ENCODE results near the gene NR1I2. TPM values are rescaled to one million over a fixed set of nuclear protein-coding genes. Genes with fewer than 3 reads are reported as not detected.
A peak's percentile ranks its signal among the peaks of the same experiment; 100 is the strongest.

Gene NR1I2
- total RNA-seq, 2 experiments from 2014 or later = 0.26 to 0.35 TPM

DNA sequence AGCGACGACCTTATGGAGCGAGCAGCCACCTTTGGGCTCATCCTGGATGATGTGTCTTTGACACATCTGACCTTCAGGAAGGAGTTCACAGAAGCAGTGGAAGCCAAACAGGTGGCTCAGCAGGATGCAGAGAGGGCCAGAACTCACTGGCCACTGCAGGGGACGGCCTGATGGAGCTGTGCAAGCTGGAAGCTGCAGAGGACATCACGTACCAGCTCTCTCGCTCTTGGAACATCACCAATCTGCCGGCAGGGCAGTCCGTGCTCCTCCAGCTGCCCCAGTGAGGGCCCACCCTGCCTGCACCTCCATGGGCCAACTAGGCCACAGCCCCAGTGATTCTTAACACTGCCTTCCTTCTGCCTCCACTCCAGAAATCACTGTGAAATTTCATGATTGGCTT lies 10.4 kb downstream of the NR1I2 start:
- H3K36me3 Mint-ChIP-seq = peaks cover 2% of the 10 kb centered on the region
- H3K9me3 Mint-ChIP-seq (ENCODE audit: low read depth) = peaks cover 2% of the 10 kb centered on the region
- no peak overlapping the region for H3K27ac Mint-ChIP-seq
- H3K4me3 Mint-ChIP-seq = no peak overlapping the region
- CTCF ChIA-PET = no interaction called here
- no peaks in the 10 kb centered on the region for H3K4me1 Mint-ChIP-seq
- H3K27me3 Mint-ChIP-seq = peaks cover 9% of the 10 kb centered on the region
- ATAC-seq = no peak
- DNase-seq = no peak

- Mint-ChIP-seq H3K4me3 (no peak overlapping the region), H3K36me3 (peaks cover 2% of the 10 kb centered on the region), H3K4me1 (no peaks in the 10 kb centered on the region), H3K27ac (no peak overlapping the region), H3K9me3 (ENCODE audit: low read depth) (peaks cover 2% of the 10 kb centered on the region), H3K27me3 (peaks cover 14% of the 10 kb centered on the region)
- no peak for DNase-seq
- CTCF ChIA-PET = no interaction called here
- ATAC-seq = no peak
Measured at GRCh38 chr3:119794401-119794800, 12.5 kb downstream of the NR1I2 start.

DNA sequence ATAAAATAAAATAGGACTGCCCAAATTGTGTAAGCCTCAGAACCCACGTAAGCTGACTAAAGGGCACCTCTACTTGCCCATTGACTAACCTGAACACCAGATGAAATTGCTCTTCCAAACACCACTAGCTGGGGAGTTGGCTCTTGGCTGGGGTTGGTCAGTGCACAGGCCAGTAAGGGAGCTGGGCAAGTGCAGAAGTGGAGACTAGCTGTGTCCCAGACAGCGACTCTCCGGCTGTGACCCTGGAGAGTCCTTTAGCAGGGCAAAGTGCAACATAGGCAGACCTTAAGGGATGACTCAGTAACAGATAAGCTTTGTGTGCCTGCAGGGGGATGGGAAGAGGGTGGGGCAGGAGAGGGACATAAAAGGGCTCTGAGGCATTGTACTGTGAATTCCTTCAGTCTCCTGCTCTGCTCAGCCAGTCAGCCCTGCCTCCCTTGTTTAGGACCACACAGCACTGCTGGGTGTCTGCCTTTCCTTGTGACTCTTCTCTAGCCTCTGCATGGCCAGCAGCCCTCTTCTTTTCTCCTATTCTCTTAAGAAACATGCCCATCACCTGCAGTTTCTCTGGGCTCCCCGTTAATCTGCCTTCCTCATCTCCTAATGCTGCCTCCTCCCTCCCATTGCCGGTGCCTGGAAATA lies 13.2 kb downstream of the NR1I2 start:
- ATAC-seq (no peak), DNase-seq (no peak)
- no peaks in the 10 kb centered on the region for H3K4me1 Mint-ChIP-seq
- no peaks in the 10 kb centered on the region for H3K36me3 Mint-ChIP-seq
- H3K4me3 Mint-ChIP-seq = no peak overlapping the region
- CTCF ChIA-PET = no interaction called here
- H3K27me3 Mint-ChIP-seq = peaks cover 18% of the 10 kb centered on the region
- H3K27ac Mint-ChIP-seq = no peak overlapping the region
- H3K9me3 Mint-ChIP-seq (ENCODE audit: low read depth) = peaks cover 2% of the 10 kb centered on the region

DNA sequence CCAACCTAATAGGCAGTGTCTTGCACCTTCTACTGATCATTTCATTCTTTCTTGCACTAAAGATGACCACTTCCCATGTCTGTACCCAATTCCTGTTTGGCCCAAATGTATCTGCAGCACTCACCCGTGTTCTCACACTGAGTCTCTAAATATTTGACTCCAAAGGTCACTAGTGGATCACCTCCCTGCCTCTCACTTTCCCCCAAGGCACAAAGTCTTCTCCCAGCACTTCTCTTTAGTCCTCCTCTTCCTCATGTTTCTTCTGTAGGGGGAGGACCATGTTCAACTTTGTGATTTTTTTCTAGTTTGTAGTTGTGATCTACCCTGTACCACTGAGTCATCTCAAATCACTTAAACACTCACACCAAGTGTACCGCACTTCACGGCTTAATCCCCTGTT lies 13.9 kb downstream of the NR1I2 start:
- no peak overlapping the region for H3K4me3 Mint-ChIP-seq
- H3K9me3 Mint-ChIP-seq (ENCODE audit: low read depth) = no peaks in the 10 kb centered on the region
- DNase-seq (no peak), ATAC-seq (no peak)
- H3K27ac Mint-ChIP-seq = no peak overlapping the region
- H3K4me1 Mint-ChIP-seq = no peaks in the 10 kb centered on the region
- peaks cover 24% of the 10 kb centered on the region for H3K27me3 Mint-ChIP-seq
- CTCF ChIA-PET = no interaction called here
- no peaks in the 10 kb centered on the region for H3K36me3 Mint-ChIP-seq

- ATAC-seq = no peak
- no peak for DNase-seq
- H3K36me3 Mint-ChIP-seq = no peaks in the 10 kb centered on the region
- CTCF ChIA-PET = no interaction called here
- no peak overlapping the region for H3K27ac Mint-ChIP-seq
- no peak overlapping the region for H3K4me3 Mint-ChIP-seq
- H3K9me3 Mint-ChIP-seq (ENCODE audit: low read depth) = no peaks in the 10 kb centered on the region
- H3K4me1 Mint-ChIP-seq = no peaks in the 10 kb centered on the region
- H3K27me3 Mint-ChIP-seq = peaks cover 27% of the 10 kb centered on the region
Measured at GRCh38 chr3:119796368-119796767, 14.5 kb downstream of the NR1I2 start.

- DNase-seq = no peak
- no peak for ATAC-seq
- peaks cover 29% of the 10 kb centered on the region for H3K27me3 Mint-ChIP-seq
- CTCF ChIA-PET = no interaction called here
- H3K4me3 Mint-ChIP-seq = no peak overlapping the region
- H3K9me3 Mint-ChIP-seq (ENCODE audit: low read depth) = no peaks in the 10 kb centered on the region
- H3K4me1 Mint-ChIP-seq = no peaks in the 10 kb centered on the region
- H3K27ac Mint-ChIP-seq = no peak overlapping the region
- no peaks in the 10 kb centered on the region for H3K36me3 Mint-ChIP-seq
Measured at GRCh38 chr3:119796785-119797184, 14.9 kb downstream of the NR1I2 start.

DNA sequence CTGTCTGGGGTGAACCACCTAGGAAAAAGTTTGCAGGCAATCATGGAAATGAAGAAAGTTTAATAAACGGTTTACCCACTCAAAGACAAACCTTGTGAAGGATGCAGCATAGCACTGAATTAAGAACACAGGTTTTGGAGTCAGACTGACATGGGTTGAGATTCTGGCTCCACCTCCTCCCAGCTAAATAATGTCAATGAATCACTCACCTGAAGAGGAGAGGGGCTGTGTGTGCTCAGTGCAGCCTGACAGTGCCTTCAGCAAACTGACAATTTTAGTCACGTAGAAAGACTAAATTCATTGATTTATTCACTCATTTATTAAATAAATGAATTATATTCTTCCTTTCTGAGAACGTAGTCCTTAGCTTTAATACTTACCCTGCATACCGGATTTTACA lies 18.9 kb downstream of the NR1I2 start:
- CTCF ChIA-PET = no interaction called here

DNA sequence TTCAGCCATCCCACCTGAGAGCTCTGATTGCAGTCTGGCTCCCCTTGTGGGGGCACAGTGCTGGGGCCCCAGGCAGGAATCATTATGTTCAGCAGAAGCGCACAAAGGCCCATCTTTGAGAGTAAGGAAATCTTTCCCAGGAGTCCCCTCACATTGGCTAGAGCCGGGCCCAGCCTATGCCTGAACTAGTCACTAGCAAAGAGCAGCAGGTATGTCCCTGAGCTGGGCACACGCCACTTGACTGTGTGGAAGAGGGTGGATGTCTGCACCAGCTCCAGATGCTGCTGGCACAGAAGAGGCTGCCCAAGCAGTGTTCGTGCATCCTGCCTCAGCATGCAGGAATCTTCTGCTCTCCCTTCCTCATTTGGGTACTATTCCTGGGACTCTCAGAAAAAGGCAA lies 26.3 kb downstream of the NR1I2 start:
- CTCF ChIA-PET = interaction anchor here (0.6 kb wide), 1 partner anchor 654 kb away, joined by 3 read pairs; no protein-coding TSS in a partner anchor
- Mint-ChIP-seq H3K36me3 (no peaks in the 10 kb centered on the region), H3K4me1 (peaks cover 14% of the 10 kb centered on the region), H3K9me3 (ENCODE audit: low read depth) (no peaks in the 10 kb centered on the region), H3K27ac (no peak overlapping the region), H3K4me3 (no peak overlapping the region), H3K27me3 (peaks cover 10% of the 10 kb centered on the region)
- no peak for ATAC-seq
- DNase-seq = no peak

More for the DNA sequence above, 18.9 kb downstream of the NR1I2 start:
- DNase-seq (no peak), ATAC-seq (no peak)
- Mint-ChIP-seq H3K27me3 (peaks cover 35% of the 10 kb centered on the region), H3K27ac (no peak overlapping the region), H3K4me3 (no peak overlapping the region), H3K36me3 (no peaks in the 10 kb centered on the region), H3K9me3 (ENCODE audit: low read depth) (no peaks in the 10 kb centered on the region), H3K4me1 (no peaks in the 10 kb centered on the region)

DNA sequence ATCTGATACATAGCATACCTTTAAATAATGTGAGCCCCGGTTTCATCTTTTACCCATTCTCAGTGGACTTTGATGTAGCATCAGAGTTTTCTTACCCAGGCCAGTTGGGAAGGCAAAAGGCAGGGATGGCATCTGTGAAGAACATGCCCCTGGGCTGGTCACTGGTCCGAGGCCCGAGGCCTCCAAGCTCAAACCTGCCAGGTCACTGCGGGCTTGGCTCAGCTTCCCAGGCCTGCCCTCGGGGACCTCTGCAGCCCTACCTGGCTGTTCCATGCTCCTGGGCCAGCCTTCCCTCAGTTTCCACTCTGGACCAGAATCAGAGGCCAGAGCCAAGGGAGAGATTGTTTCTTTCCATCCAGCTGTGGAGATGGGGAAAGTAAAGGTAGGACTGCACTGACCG lies 26.9 kb downstream of the NR1I2 start:
- Mint-ChIP-seq H3K4me1 (peaks cover 14% of the 10 kb centered on the region), H3K4me3 (no peak overlapping the region), H3K27ac (no peak overlapping the region), H3K36me3 (no peaks in the 10 kb centered on the region), H3K9me3 (ENCODE audit: low read depth) (no peaks in the 10 kb centered on the region), H3K27me3 (peaks cover 10% of the 10 kb centered on the region)
- DNase-seq = no peak
- no peak for ATAC-seq
- CTCF ChIA-PET = interaction anchor here (0.6 kb wide), 1 partner anchor 654 kb away, joined by 3 read pairs; no protein-coding TSS in a partner anchor

DNA sequence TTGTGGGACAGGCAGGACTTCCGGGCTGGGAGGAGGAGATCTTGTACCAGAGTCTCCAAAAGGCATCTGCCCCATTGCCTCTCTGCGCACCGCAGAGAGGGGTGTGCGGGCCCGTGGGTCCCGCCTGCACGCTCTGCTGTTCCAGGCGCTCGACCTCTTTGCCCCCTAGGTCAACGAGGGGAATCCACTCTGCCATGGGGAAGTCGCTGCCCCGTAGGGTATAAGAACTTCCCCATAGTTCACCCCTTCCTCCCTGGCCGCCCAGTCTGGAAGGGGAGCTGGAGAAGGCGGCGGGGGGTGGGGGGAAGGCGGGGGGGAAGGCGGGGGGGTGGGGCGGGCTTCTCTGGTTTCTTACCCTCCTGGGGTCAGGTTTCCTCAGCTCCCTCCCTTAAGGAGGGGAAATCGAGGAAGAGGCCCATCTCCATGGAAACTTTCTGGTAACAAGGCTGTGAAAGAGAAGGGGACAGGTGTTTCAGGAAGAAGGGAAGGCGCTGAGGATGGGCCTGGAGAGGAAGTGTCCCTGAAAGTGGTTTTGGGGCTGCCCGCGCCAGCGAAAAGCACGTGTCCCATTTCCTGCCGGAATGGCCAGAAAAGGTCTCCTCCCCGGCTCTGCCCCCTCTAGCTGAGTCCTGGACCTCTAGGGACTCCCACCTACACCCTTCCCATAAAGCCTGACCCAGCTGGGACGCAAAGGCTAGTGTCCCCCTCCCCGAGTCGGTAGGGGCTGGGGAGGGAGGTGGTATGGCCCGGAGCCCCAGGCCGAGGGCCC lies 27.5 kb downstream of the NR1I2 start:
- Mint-ChIP-seq H3K36me3 (no peaks in the 10 kb centered on the region), H3K27ac (no peak overlapping the region), H3K9me3 (ENCODE audit: low read depth) (no peaks in the 10 kb centered on the region), H3K4me3 (peak overlapping the region; percentile 65), H3K27me3 (peaks cover 10% of the 10 kb centered on the region), H3K4me1 (peaks cover 14% of the 10 kb centered on the region)
- CTCF ChIA-PET = interaction anchor here (1.8 kb wide), 1 partner anchor 82 kb away, joined by 4 read pairs; no protein-coding TSS in a partner anchor
- no peak for DNase-seq
- ATAC-seq = no peak

GRCh38 chr3:119810018-119810435 lies 28.1 kb downstream of the NR1I2 start:
- Mint-ChIP-seq H3K4me3 (peak overlapping the region; percentile 65), H3K36me3 (no peaks in the 10 kb centered on the region), H3K27me3 (peaks cover 6% of the 10 kb centered on the region), H3K9me3 (ENCODE audit: low read depth) (no peaks in the 10 kb centered on the region), H3K27ac (peak overlapping the region; percentile 60), H3K4me1 (peaks cover 14% of the 10 kb centered on the region)
- DNase-seq (peak; percentile 61), ATAC-seq (peak; percentile 86)
- CTCF ChIA-PET = interaction anchor here (0.9 to 1.8 kb wide), 3 partner anchors 10 to 539 kb away, joined by 4 to 5 read pairs (median 4); partner anchors contain the start of gene LRRC58

GRCh38 chr3:119812491-119813058 lies 30.7 kb downstream of the NR1I2 start:
- H3K36me3 Mint-ChIP-seq = no peaks in the 10 kb centered on the region
- H3K4me1 Mint-ChIP-seq = peaks cover 14% of the 10 kb centered on the region
- ATAC-seq = no peak
- no peaks in the 10 kb centered on the region for H3K9me3 Mint-ChIP-seq (ENCODE audit: low read depth)
- no peak for DNase-seq
- no peaks in the 10 kb centered on the region for H3K27me3 Mint-ChIP-seq
- H3K27ac Mint-ChIP-seq = no peak overlapping the region
- no peak overlapping the region for H3K4me3 Mint-ChIP-seq
- CTCF ChIA-PET = interaction anchor here (0.6 kb wide), 1 partner anchor 21 kb away, joined by 3 read pairs; no protein-coding TSS in a partner anchor

DNA sequence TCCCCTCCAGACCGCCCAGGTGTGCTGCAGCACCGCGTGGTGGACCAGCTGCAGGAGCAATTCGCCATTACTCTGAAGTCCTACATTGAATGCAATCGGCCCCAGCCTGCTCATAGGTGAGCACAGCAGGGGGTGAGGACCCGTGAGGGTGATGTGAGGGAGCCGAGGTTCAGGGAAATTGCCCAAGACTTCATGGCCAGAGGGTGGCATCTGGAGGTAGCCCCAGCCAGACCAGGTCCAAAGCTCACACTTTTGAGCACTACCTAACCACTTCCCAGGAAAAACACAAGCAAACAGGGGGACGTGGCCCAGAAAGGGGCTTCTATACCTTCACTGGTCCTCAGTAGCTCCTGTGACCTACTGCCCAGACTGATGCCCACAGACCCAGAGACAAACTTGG lies 33.8 kb downstream of the NR1I2 start:
- H3K27ac Mint-ChIP-seq = no peak overlapping the region
- H3K4me3 Mint-ChIP-seq = no peak overlapping the region
- DNase-seq (no peak), ATAC-seq (no peak)
- H3K9me3 Mint-ChIP-seq (ENCODE audit: low read depth) = no peaks in the 10 kb centered on the region
- CTCF ChIA-PET = interaction anchor here (1.5 to 2.1 kb wide), 2 partner anchors 10 to 16 kb away, joined by 3 to 6 read pairs; no protein-coding TSS in a partner anchor
- H3K4me1 Mint-ChIP-seq = peaks cover 3% of the 10 kb centered on the region
- no peaks in the 10 kb centered on the region for H3K27me3 Mint-ChIP-seq
- H3K36me3 Mint-ChIP-seq = no peaks in the 10 kb centered on the region

Data from activated CD8-positive, alpha-beta memory T cell treated with anti-CD3 and anti-CD28 coated beads, Interleukin-2, amount 10 ng/mL, durations not matched to agents 7 days and 5 days (primary cell).